Ishikawa (cell line): Measurements from ENCODE around the gene DND1.

ENCODE experiments used
- CREB1 ChIP-seq: IDR thresholded peaks from 2 replicates; pipeline ENCODE4 v1.6.1; 2012; ENCODE audit warnings: low read depth
- EGR1 ChIP-seq: IDR thresholded peaks from 2 replicates; pipeline ENCODE4 v1.6.1; 2012
- EP300 ChIP-seq: IDR thresholded peaks from 2 replicates; pipeline ENCODE4 v1.6.1; 2012; ENCODE audit warnings: borderline replicate concordance
- FOXM1 ChIP-seq: IDR thresholded peaks from 2 replicates; pipeline ENCODE4 v1.6.1; 2012; ENCODE audit warnings: low read depth, borderline replicate concordance
- MAX ChIP-seq: IDR thresholded peaks from 2 replicates; pipeline ENCODE4 v1.6.1; 2012
- RAD21 ChIP-seq: IDR thresholded peaks from 2 replicates; pipeline ENCODE4 v1.6.1; 2012; ENCODE audit warnings: low read depth
- REST ChIP-seq: IDR thresholded peaks from 2 replicates; pipeline ENCODE4 v1.6.1; 2012; ENCODE audit warnings: low read depth, mild to moderate bottlenecking
- TEAD4 ChIP-seq: IDR thresholded peaks from 2 replicates; pipeline ENCODE4 v1.6.1; 2012
- USF1 ChIP-seq: IDR thresholded peaks from 2 replicates; pipeline ENCODE4 v1.6.1; 2012

- TF ChIP-seq USF1 (no peak), REST (no peak), MAX (peak; percentile 36; the same call in 1 of the 2 replicates), FOXM1 (no peak), CREB1 (no peak), EP300 (no peak), TEAD4 (no peak), RAD21 (no peak), EGR1 (no peak)
Measured at GRCh38 chr5:140664030-140664358, 9.4 kb downstream of the DND1 start.
